CD4-positive, alpha-beta T cell treated with Interleukin-21 for 1 hour (primary cell): ENCODE results near the gene CYP1A1.
A peak's percentile ranks its signal among the peaks of the same experiment; 100 is the strongest.
"Not testable (repeated sequence)": the region's sequence is repeated elsewhere in the genome, so short reads cannot be mapped to it uniquely, and the experiment has no call there.

Source experiments
- DNase-seq: peaks from one replicate; pipeline ENCODE4 v3.0.0-alpha.2; 2020

The CYP1A1 gene

DNA sequence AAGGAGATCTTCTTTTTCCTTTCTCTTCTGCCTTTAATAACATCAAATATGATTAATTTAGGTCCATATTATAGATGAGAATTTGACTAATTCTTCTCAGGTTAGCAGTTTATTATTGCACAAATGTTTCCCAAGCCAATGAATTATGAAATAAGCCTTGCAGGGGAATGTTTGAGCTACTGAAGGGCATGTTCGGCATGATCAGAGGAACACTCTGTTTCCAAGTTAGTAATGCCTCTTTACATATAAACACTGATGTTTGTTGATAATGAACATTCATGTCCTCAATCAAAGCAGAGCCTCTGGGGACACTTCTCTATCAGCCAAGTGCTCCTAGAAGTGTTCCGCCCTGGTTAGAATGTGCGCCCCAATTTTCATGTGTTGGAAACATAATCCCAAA lies 10.0 kb upstream of the CYP1A1 start:
- DNase-seq: no peak

DNA sequence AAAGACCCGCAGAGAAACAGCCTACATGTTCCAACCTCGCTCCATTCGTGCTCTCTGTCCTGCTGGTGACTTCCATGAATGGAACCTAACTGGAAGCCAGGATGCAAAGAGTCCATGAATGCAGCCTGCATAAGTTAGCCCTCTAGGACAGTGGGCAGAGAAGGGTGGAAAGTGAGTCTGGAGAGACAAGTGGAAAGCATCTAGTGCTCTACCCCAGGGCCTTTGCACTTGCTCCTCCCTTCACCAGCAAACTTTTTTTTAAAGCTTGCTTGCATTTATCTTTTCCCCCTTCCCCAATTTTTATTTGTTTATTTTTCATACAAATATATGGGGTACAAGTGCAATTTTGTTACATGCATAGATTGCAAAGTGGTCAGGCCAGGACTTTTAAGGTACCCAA lies 7.9 kb upstream of the CYP1A1 start:
- no peak for DNase-seq

DNA sequence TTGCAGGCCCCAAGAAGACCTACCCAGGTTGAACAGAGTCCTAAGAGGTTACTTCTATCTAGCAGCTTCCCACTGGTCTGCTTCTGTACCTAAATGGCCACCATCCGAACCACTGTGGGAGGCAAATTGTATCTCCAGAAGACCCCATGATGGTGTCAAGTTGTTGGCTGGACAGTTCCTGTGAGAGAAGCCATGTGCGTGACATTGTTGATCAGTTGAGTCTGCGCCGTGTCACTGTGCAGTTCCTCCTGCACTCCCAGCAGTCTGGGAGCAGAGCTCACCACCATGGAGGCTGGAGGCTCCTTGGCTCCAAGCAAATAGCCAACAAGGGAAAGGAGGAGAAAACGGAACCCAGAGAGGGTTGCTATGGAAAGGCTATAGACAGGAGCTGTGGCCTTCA lies 7.5 kb upstream of the CYP1A1 start:
- no peak for DNase-seq

DNA sequence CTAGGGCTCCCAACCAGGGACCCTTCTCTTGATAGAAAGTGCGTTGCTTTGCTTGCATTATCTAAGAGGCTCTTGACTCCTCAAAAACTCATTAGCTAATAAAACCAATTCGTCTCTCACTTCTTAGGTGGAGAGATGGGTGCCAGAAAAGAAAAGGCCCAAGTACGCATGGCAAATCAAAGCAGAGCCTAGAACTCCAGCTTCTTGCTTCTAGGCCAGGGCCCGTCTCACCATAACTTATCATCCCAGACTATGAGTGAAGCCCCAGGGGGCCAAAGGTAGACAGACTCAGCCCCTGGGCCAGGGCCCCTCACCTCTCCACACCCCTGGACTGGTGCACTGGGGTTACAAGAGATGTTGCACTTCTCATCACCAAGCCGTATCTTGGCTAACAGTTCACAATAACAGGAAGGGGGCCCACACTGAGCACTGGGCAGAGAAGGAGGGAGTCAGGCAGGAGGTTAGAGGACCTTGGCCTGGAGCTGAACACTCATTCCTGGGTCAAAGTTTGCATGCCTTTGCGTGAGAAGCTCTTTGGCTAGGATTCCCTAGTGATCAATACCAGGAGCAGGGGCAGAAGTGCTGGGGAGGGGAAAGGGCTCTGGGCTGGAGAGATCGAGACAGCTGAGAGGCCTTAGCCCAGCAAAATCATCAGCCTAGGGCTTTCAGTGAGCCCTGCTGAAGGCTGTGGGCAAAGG lies 5.4 kb upstream of the CYP1A1 start:
- no peak for DNase-seq

DNA sequence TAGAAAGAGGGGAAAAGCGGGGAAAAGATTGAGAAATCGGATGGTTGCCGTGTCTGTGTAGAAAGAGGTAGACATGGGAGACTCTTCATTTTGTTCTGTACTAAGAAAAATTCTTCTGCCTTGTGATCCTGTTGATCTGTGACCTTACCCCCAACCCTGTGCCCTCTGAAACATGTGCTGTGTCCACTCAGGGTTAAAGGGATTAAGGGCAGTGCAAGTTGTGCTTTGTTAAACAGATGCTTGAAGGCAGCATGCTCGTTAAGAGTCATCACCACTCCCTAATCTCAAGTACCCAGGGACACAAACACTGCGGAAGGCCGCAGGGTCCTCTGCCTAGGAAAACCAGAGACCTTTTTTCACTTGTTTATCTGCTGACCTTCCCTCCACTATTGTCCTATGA lies 4.0 kb upstream of the CYP1A1 start:
- not testable (repeated sequence) for DNase-seq

DNA sequence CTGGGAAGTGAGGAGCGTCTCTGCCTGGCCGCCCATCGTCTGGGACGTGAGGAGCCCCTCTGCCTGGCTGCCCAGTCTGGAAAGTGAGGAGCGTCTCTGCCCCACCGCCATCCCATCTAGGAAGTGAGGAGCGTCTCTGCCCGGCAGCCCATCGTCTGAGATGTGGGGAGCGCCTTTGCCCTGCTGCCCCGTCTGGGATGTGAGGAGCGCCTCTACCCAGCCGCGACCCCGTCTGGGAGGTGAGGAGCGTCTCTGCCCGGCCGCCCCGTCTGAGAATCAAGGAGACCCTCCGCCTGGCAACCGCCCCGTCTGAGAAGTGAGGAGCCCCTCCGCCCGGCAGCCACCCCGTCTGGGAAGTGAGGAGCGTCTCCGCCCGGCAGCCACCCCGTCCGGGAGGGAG lies 3.4 kb upstream of the CYP1A1 start:
- not testable (repeated sequence) for DNase-seq

DNA sequence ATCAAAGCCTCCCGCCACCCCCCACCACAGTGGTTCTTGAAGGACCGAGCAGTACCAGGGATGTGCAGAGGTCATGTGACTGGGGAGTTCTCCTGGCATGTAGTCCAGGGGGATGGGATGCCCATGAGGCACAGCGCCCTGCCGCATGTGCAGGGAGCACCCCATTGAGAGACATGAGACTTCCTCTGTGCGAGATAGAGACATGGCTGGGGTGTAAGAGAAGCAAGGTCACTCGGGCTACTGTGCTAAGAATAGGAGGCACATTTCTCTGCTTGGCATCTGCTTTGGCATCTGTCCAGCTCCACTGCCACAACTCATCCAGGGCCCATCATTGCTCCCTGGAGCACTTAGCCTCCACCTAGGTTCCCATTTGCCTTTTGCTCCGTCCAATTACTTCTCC lies 2.4 kb upstream of the CYP1A1 start:
- DNase-seq: no peak

DNA sequence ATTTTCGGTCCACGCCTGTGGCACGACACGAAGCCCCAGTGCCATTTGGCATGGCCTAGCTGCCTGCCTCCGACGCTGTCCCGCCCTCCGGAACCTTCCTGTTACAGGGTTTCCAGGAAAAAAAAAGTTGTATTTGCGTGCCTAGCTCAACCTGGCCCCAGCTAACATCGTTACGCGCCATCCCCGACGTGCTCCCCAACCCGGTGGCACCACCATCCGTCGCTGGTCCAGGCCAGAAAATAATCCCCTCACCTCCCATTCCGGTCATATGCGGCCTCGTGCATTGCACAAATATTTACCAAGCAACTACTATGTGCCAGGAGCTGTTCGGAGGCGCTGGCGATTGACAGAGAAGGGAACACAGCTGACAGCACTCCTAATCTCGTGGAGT lies 1.4 kb upstream of the CYP1A1 start:
- DNase-seq: no peak

DNA sequence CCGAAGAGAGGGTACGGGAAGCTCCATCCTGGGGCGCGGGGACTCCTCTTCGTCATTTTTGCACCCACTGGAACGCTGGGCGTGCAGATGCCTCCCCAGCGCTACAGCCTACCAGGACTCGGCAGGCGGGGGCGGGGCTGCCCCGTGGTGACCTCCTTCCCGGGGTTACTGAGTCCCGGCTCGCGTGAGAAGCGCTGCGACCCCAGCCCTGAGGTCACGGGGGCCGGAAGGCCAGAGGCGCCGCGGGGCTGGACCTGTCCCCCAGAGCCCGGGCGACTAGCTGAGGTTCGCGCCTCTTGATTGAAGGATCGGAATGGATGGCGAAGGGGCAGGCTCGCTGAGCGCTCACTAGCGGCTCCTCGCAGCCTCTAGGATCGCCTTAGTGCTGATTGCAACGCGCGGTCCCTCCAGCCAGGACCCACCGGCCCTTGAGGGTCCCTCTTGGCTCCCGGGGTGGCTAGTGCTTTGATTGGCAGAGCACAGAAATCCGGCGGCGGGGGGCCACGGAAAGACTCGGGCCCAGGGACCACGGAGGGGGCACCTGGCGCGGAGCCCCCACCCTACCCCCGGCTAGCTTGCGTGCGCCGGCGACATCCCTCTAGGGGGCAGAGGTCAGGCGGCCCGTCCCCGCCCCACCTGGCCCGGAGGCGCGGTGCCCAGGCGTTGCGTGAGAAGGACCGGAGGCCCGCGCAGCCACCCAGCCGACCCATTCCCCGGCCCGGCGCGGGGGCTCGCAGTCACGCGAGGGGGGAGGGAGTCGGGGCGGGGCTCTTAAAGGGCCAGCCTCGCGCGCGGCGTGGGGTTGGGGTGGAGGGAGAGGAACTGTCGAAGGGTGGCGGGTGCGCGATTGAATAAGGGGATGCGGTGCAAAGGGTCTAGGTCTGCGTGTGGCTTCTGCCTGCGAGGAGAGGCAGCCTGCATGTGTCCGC lies 781 bp upstream of the CYP1A1 start:
- peak; percentile 31 for DNase-seq

DNA sequence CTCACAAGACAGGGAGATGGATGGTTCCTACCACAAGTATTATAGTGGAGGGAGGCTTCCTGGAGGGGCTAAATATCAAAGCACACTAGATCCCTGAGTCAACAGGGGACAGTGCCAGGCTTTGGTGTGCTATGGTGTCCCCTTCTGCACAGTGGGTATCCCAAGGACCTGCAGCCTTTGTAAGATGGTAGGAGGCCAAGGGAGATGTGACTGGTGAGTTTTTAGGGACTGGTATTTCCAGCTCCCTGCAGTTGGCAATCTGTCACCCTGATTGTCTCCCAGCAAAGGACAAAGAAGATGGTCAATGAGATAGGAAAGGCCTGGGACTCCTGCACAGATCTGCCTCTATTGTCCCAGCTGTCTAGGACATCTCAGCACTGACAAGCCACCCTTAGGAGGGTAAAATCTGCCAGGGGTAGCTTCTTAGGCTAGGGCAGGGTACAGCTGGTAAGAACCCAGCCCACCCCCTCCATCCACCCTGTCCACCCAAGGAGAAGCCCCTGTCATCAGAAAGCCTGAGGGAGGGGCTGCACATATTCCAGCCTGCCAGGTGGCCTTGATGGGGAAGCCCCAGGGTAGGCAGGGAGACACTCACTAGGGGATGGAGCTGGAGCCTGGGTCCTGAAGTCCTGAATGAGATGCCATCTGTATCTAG lies 631 bp downstream of the CYP1A1 start:
- DNase-seq: no peak

DNA sequence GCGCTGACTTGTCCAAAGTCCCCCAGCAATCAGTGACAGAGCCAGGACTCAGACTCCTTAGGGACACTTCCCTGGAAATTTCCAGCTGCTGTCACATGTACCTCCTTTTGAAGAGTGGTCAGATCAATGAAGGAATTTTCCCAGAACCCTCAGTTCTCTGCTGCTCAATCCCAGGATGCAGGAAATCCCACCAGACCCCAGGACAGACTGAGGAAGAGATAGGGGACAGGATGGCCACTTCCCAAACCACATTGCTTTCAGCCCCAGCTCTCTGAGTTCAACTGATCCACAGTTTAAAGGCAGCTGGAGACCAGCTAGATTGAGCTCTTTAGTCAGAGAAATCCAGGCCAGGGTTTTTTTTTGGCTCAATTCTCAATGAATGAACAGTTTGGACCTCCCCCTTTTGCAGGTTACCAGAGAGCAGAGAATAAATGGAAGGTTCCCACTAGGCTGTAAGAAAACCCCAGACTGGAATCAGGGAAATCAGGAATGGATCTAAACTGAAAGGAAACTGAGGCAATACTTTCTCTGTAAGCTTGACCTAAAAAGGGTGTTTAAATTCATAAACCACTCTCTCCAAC lies 1.5 kb downstream of the CYP1A1 start:
- DNase-seq: peak; percentile 35

DNA sequence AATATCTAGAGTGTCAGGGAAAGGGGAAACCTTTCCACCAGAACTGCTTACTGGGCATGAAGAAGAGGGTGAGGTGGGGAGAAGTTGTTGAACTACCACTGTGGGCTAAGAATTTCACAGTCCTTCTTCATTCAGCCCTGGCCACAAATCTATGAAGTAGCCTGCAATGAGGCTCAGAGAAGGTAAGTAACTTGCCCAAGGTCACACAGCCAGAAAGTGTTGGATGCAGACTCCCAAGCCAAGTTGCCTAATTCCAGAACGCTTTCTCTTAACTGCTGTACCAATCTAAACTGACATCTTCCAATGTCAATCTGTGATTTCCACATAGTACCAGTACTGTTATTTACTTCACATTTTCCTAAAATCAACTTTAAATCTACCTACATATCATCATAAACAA lies 2.1 kb downstream of the CYP1A1 start:
- no peak for DNase-seq

DNA sequence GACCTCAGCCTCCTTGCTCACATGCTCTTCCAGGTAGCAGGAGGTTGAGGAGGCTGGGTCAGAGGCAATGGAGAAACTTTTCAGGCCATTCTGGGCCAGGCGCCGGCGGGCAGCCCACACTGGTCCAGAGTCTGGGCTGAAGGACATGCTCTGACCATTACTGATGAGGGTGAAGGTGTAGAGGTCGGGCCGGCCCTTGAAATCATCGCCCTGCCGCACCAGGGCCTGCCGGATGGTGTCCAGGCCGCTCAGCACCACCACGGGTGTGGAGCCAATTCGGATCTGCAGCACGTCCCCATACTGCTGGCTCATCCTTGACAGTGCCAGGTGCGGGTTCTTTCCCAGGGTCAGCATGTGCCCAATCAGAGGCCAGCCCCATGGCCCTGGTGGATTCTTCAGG lies 2.7 kb downstream of the CYP1A1 start:
- DNase-seq: no peak

DNA sequence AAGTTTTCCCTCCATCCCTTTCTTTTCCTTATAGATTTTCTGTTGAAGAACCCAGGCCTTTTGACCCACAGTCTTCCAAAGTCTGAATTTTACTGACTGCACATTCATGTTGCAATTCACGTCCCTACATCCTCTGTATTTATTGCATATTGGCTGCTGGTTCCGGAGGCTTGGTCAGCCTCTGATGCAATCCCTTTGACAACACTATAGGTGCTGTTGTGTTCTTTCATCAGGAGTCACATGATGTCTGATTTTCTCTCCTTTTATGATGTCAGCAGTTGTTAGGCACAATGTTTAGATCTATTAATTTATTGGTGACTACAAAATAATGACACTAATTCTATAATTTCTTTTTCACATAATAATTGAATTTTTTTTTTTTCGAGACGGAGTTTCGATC lies 8.7 kb downstream of the CYP1A1 start:
- no peak for DNase-seq

DNA sequence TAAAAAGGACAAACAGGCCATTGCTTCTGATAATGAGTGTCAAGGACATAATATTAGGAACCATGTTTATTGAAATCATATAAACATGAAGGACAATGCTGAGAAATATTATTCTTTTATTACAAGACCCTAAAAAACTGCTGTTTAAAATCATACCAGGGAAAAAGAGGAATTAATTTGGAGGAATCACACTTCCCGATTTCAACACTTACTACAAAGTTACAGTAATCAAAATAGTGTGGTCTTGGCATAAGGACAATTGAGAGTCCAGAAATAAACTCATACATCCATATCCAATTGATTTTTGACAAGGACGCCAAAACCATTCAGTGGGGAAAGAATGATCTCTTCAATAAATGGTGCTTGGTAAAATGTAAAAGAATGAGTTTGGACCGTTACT lies 13.0 kb downstream of the CYP1A1 start:
- no peak for DNase-seq

DNA sequence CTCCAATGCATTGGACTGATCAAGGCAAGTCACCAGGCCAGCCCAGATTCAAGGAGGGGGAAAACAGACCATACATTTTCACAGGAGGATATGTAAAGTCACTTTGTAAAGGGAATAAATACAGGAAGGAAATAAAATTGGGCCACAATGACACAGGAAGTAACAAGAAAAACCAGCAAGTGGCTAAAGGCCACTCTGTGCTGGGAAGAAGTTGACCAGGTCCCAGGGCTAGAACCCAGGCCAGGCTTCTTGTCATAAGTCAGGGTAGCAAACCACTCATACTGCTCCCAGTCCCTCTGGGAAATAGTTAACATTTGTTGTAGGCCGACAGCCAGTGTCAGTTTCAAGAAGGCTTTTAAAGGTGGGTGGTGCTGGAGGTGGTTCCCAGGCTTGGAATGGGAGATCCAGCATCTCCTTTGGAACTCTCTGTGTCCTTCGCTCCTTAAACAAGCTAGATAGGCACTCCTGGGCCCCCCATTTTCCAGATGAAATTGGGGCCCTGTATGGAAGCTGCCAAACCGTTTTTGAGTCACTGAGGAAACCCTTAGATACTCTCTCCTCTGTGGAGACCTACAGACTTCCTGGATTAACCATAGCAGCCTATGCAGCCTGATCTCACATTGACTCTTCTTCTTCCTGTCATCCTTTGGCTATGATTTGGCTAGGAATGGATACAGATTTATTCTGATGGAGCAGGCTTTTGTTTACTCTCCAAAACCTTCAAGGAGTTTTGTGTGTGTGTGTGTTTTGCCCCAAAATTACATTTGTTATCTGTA lies 14.8 kb downstream of the CYP1A1 start:
- no peak for DNase-seq

DNA sequence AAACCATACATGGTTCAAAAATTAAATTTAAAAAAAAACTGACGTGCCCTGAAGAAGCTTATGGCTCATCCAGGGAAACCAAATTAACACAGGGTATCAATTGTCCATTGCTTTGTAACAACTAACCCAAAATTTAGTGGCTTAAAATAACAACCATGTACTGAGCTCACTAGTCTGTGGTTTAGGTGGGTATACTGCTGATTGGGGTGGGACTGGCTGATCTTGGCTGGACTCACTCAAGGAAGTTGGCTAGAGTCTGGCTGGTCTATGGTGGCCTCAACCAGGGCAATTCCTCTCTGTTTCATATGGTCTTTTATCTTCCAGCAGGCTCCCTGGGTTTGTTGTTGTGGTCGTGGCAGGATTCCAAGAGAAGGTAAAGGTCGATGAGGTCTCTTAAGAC lies 15.4 kb downstream of the CYP1A1 start:
- DNase-seq: no peak

DNA sequence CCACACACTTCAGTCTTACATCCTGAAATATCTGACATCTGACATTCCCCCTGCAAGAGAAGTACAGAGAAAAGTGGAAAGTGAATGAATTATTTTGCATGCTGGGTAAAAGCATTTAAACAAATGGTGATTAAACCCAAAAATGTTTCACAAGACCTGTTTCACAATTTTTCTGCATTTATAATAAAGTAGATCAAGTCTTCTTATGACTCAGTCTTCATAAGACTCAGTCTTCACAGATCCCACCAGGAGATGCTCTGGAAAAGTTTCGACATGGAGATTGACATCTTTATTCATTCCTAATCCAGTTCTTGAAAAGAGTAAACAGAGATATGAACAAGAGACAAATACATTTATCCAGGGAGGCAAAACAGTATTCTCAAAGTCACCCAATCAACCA lies 16.3 kb downstream of the CYP1A1 start:
- DNase-seq: no peak

DNA sequence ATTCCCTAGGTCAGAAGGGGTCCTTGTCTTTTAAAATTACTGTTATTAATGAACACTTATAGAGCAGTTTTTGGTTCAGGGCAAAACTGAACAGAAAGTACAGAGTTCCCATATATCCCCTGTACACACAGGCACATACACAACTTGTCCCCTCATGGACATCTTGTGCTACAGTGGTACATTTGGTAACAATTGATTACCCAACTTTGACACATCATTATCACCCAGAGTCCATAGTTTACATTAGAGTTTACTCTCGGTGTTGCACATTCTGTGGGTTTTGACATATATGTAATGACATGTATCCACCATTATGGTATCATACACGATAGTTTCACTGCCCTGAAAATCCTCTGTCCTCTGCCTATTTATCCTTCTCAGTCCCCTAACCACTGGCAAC lies 28.5 kb downstream of the CYP1A1 start:
- no peak for DNase-seq

DNA sequence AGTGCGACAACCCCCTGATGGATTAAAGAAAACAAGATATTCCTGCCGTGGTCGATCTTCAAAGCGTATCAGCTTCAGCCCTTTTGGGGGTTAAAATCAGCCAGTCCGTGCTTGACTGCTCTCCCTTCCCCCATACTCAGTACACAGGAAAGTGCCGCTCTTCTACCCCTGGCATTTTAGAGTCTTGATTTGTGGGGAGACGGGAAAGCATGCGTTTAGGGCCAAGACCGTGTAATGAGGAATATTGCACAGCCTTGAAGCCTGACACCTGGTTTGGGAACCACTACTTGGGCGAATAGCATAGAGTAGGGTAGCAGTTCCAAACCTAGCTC lies 29.0 kb downstream of the CYP1A1 start:
- DNase-seq: no peak

DNA sequence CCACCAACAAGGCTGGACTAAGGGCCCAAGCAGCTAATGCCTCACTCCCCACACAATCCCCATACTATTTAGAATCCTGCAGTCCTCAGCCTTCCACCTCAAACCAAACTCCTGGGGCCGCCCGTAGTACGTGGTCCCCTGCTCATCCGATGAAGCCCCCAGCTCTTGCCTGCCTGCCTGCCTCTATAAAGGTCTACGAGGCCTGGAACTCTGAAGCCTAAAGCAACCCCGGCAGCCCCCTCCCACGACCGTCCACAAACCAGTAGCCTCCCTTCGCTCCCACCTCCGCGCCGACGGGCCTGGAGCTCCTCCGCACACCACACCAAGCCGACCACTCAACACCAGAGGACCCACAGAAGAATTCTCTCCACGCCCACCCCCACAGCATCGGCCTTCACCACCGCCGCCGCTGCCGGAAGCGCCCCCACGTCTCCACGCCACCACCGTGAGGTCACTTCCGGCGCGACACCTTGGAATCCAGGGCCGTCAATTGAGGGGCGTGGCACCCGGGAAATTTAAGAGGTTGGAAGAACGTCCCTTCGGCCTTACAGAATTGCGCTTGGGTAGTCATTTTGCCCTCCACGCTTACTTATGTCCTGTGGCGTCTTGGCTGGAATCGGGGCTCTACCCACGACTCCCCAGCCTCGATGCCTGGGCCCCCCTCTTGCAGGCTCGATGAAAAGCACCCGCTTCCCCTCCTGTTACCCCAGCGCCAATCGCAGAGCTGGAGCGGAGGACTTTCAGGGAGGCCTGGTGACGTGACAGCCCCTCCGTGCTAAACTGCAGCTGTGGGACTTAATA lies 29.5 kb downstream of the CYP1A1 start, which contains the start of gene EDC3:
Gene EDC3 (minus strand): TSS at position 428 of the 801 bp plus-strand sequence. CDS start 20,900 bp downstream, outside the sequence.
- DNase-seq: peak; percentile 87

DNA sequence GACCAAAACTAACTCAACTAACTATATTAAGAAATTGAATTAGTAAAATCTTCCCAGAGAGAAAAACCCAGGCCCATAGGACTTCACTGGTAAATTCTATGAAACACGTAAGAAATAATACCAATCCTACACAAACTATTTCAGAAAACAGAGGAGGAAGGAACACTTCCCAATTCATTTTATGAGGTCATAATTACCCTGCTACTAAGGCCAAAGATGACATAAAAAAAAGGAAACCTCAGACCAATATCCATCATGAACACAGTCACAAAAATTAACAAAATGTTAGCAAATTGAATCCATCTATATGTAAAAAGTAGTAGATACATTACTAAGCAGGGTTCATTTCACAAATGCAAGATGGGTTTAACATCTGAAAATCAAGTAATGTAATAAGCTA lies 33.0 kb downstream of the CYP1A1 start:
- no peak for DNase-seq
